HepG2 (cell line): ENCODE measurements around the gene TTLL10. TPM values are rescaled to one million over a fixed set of nuclear protein-coding genes. Genes with fewer than 3 reads are reported as not detected.

ENCODE experiments used
- AGO2 ChIP-seq: fragments of 200-400 bp; formaldehyde crosslinking; optimal IDR thresholded peaks from 2 replicates; pipeline ENCODE3; 2017; ENCODE audit warnings: mild to moderate bottlenecking, low read depth, low read length, moderate library complexity
- ATF3 ChIP-seq: sonication (generic); formaldehyde crosslinking; IDR thresholded peaks from 2 replicates; pipeline ENCODE4 v1.4.0; 2020; ENCODE audit warnings: missing genetic modification reagents
- DPF2 ChIP-seq: sonication (generic); formaldehyde crosslinking; IDR thresholded peaks from 2 replicates; pipeline ENCODE4 v1.4.0; 2020; ENCODE audit warnings: mild to moderate bottlenecking, low read depth, missing genetic modification reagents, borderline replicate concordance
- HNF1B ChIP-seq: sonication (generic); formaldehyde crosslinking; IDR thresholded peaks from 2 replicates; pipeline ENCODE4 v1.5.1; 2020; ENCODE audit warnings: mild to moderate bottlenecking, moderate library complexity, missing genetic modification reagents
- HNF4G ChIP-seq, 2 experiments: sonication (generic) in 1 of 2; formaldehyde crosslinking in 1 of 2; IDR thresholded peaks; 2 replicates each; pipeline versions ENCODE4 v1.4.0 to v1.6.1; 2011 to 2020; ENCODE audit warnings: borderline replicate concordance in 2 of 2, low read depth in 2 of 2, mild to moderate bottlenecking in 2 of 2, low read length in 1 of 2, missing genetic modification reagents in 1 of 2, moderate library complexity in 1 of 2
- MIXL1 ChIP-seq: IDR thresholded peaks from 2 replicates; pipeline ENCODE4 v1.6.1; 2016
- NR2C2 ChIP-seq: sonication (generic); formaldehyde crosslinking; IDR thresholded peaks from 2 replicates; pipeline ENCODE4 v1.4.0; 2020; ENCODE audit warnings: missing genetic modification reagents, mild to moderate bottlenecking, moderate library complexity, borderline replicate concordance
- POLR2G ChIP-seq: fragments of 200-400 bp; formaldehyde crosslinking; IDR thresholded peaks from 2 replicates; pipeline ENCODE4 v1.6.1; 2018; ENCODE audit warnings: mild to moderate bottlenecking, low read depth, low read length, moderate library complexity
- PRDM15 ChIP-seq: sonication (generic); formaldehyde crosslinking; IDR thresholded peaks from 2 replicates; pipeline ENCODE4 v1.4.0; 2020; ENCODE audit warnings: missing genetic modification reagents
- RBM39 ChIP-seq: fragments of 200-400 bp; formaldehyde crosslinking; IDR thresholded peaks from one replicate; pipeline ENCODE4 v1.6.1; 2018; ENCODE audit warnings: antibody characterized with exemption, mild to moderate bottlenecking, low read depth, low read length; ENCODE audit not compliant: poor library complexity, severe bottlenecking
- TBX2 ChIP-seq: sonication (generic); formaldehyde crosslinking; IDR thresholded peaks from 2 replicates; pipeline ENCODE4 v1.5.0; 2020; ENCODE audit warnings: missing genetic modification reagents, mild to moderate bottlenecking, borderline replicate concordance
- ZBTB10 ChIP-seq: sonication (generic); formaldehyde crosslinking; IDR thresholded peaks from 2 replicates; pipeline ENCODE4 v1.4.0; 2020; ENCODE audit warnings: missing genetic modification reagents, borderline replicate concordance
- ZBTB42 ChIP-seq: sonication (generic); formaldehyde crosslinking; IDR thresholded peaks from 2 replicates; pipeline ENCODE4 v1.5.0; 2020; ENCODE audit warnings: mild to moderate bottlenecking, missing genetic modification reagents
- ZNF337 ChIP-seq: sonication (generic); formaldehyde crosslinking; IDR thresholded peaks from 2 replicates; pipeline ENCODE4 v1.5.1; 2020; ENCODE audit warnings: missing genetic modification reagents, low read depth, mild to moderate bottlenecking, borderline replicate concordance
- ZNF644 ChIP-seq: IDR thresholded peaks from 2 replicates; pipeline ENCODE4 v1.6.1; 2016; ENCODE audit warnings: low read depth
- ZNF83 ChIP-seq: sonication (generic); formaldehyde crosslinking; IDR thresholded peaks from 2 replicates; pipeline ENCODE4 v1.4.0; 2020; ENCODE audit warnings: missing genetic modification reagents, mild to moderate bottlenecking, borderline replicate concordance
- ZNF850 ChIP-seq: sonication (generic); formaldehyde crosslinking; conservative IDR thresholded peaks from 2 replicates; pipeline ENCODE4 v1.9.0; 2021; ENCODE audit warnings: mild to moderate bottlenecking, missing genetic modification reagents
- polyA plus RNA-seq, 8 experiments: library from polyadenylated mRNA; depleted of rRNA in 3 of 8; stranded (reverse) in 7 of 8; unstranded in 1 of 8; fragments of >200 nt; fragmentation: Illumina TruSeq in 4 of 8; extraction: Trizol in 4 of 8; gene quantifications; 2 replicates each; pipeline versions ENCODE4 v1.2.1 to v1.2.3, GENCODE V29; 2011 to 2016; ENCODE audit warnings: low read depth in 4 of 8, missing spikeins in 1 of 8, mixed read lengths in 1 of 8; ENCODE audit not compliant: insufficient read depth in 1 of 8
- total RNA-seq, 5 experiments: library from RNA; depleted of rRNA; stranded (reverse); fragments of >200 nt; fragmentation: Illumina TruSeq; extraction: Trizol; gene quantifications; 2 replicates each; pipeline ENCODE4 v1.2.3, GENCODE V29; 2016; ENCODE audit warnings: low read depth in 1 of 5
- TF ChIP-seq, protein P1 (sequence below): IDR thresholded peaks from 2 replicates; pipeline ENCODE4 v1.6.1; 2016; ENCODE audit warnings: low read depth, borderline replicate concordance

The TTLL10 gene
- total and polyA plus RNA-seq, 2 of the 13 experiments (the other 11 are each of a cell fraction or from before 2014, with no cell fraction given): not detected

DNA sequence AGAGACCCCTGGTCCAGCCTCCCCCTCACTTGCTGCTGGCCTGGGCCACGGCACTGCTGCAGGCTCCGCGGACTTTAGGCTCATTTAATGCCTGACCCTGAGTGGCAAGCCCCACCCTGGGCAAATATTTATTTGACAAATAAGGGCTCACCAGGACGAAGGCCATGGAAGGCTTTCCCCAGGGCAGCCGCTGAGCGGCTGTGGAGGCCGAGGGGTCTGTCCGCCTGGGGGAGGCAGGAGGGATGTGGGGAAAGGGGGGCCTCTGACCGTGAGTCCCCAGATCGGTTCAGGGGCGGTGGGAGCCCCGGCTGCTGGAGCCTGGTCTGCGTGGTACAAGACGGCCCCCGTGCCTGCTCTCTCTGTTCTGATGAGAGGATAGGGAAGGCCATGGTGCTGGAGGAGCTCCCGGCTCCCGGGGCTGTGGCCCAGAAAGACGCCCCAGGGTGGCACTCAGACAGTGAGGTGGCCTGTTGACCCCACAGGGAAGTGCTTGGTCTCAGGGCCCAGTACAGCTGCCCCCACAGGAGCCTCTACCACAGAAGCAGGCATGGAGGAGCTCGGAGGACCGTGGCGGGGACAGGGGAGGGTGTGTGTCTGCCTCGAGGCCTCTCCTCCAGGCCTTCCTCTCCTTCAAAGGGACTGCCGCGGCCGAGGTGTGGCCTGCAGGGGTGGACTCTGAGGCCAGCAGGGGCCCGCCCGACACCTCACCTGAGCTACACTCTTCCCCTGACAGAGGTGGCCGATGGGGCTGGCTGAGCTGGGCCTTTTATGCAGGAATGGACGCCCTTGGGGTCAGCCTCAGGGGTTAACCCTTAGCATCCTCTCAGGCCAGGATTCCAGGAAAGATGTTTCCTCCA is 48.7 kb upstream of the TTLL10 start (continued):
- peak; percentile 68 for TF ChIP-seq MIXL1 (CRISPR knock-in tag)
- TF ChIP-seq DPF2 (CRISPR knock-in tag): peak; percentile 85
- TF ChIP-seq HNF4G (IDR thresholded peaks at IDR 0.05; ENCODE audit: borderline replicate concordance, low read depth, low read length): peak; percentile 87
- TF ChIP-seq HNF4G (CRISPR knock-in tag; IDR thresholded peaks at IDR 0.05; ENCODE audit: borderline replicate concordance, low read depth): peak; percentile 64; the same call in 1 of the 2 replicates
- 0 out of 2 replicates have a peak, but pooled peaks have one; percentile 75 for TF ChIP-seq ZNF337 (CRISPR knock-in tag)
- TF ChIP-seq ZBTB42 (CRISPR knock-in tag): peak; percentile 79; the same call in 1 of the 2 replicates
- TF ChIP-seq ATF3: no peak
- peak; percentile 21; the same call in 1 of the 2 replicates for TF ChIP-seq PRDM15 (CRISPR knock-in tag)
- peak; percentile 86 for TF ChIP-seq HNF1B (CRISPR knock-in tag)
- peak; percentile 69 for TF ChIP-seq RBM39
- TF ChIP-seq ZNF644: no peak
- peak; percentile 99 for TF ChIP-seq TBX2 (CRISPR knock-in tag)
- peak; percentile 65; the same call in 1 of the 2 replicates for TF ChIP-seq NR2C2 (CRISPR knock-in tag)
- TF ChIP-seq AGO2: peak; percentile 81
- TF ChIP-seq, protein P1, sequence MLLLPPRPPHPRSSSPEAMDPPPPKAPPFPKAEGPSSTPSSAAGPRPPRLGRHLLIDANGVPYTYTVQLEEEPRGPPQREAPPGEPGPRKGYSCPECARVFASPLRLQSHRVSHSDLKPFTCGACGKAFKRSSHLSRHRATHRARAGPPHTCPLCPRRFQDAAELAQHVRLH (CRISPR knock-in tag): 0 out of 2 replicates have a peak, but pooled peaks have one; percentile 13
- TF ChIP-seq POLR2G: peak; percentile 88
- TF ChIP-seq ZNF83: no peak
- 0 out of 2 replicates have a peak, but pooled peaks have one; percentile 49 for TF ChIP-seq ZNF850 (CRISPR knock-in tag)
- TF ChIP-seq ZBTB10 (CRISPR knock-in tag): peak; percentile 63; the same call in 1 of the 2 replicates
